HepG2 (cell line): ENCODE measurements around the gene HSD3B7. TPM values are rescaled to one million over a fixed set of nuclear protein-coding genes. Genes with fewer than 3 reads are reported as not detected.
A peak's percentile ranks its signal among the peaks of the same experiment; 100 is the strongest.

Experiments
- BRCA1 ChIP-seq: sonication (generic); formaldehyde crosslinking; IDR thresholded peaks from 2 replicates; pipeline ENCODE4 v1.4.0; 2020; ENCODE audit warnings: missing genetic modification reagents
- ELF1 ChIP-seq: sonication (generic); formaldehyde crosslinking; IDR thresholded peaks from 2 replicates; pipeline ENCODE4 v1.4.0; 2020; ENCODE audit warnings: missing genetic modification reagents
- GPN1 ChIP-seq: sonication (generic); formaldehyde crosslinking; IDR thresholded peaks from 2 replicates; pipeline ENCODE4 v1.5.1; 2020; ENCODE audit warnings: missing genetic modification reagents, borderline replicate concordance
- HCFC1 ChIP-seq: fragments of 150-350 bp; IDR thresholded peaks from 2 replicates; pipeline ENCODE4 v1.6.1; 2014; ENCODE audit warnings: low read depth, low read length
- HOMEZ ChIP-seq: IDR thresholded peaks from 2 replicates; pipeline ENCODE4 v1.6.1; 2016; ENCODE audit warnings: low read depth
- KLF9 ChIP-seq: IDR thresholded peaks from 2 replicates; pipeline ENCODE4 v1.6.1; 2016; ENCODE audit warnings: low read depth
- MXD4 ChIP-seq: IDR thresholded peaks from 2 replicates; pipeline ENCODE4 v1.6.1; 2016; ENCODE audit warnings: mild to moderate bottlenecking, missing biosample characterization, missing genetic modification reagents
- ZKSCAN8 ChIP-seq: IDR thresholded peaks from 2 replicates; pipeline ENCODE4 v1.6.1; 2016; ENCODE audit warnings: borderline replicate concordance, missing genetic modification reagents, missing compliant biosample characterization
- ZNF367 ChIP-seq: sonication (generic); formaldehyde crosslinking; IDR thresholded peaks from 2 replicates; pipeline ENCODE4 v1.4.0; 2020; ENCODE audit warnings: missing genetic modification reagents, borderline replicate concordance
- ZNF441 ChIP-seq: sonication (generic); formaldehyde crosslinking; IDR thresholded peaks from 2 replicates; pipeline ENCODE4 v1.7.0; 2021; ENCODE audit warnings: missing genetic modification reagents, borderline replicate concordance
- ZNF644 ChIP-seq: IDR thresholded peaks from 2 replicates; pipeline ENCODE4 v1.6.1; 2016; ENCODE audit warnings: low read depth
- ZNF784 ChIP-seq: sonication (generic); formaldehyde crosslinking; IDR thresholded peaks from 2 replicates; pipeline ENCODE4 v1.5.1; 2020; ENCODE audit warnings: missing genetic modification reagents, mild to moderate bottlenecking, borderline replicate concordance
- ZNF788 ChIP-seq: sonication (generic); formaldehyde crosslinking; IDR thresholded peaks from 2 replicates; pipeline ENCODE4 v1.5.0; 2020; ENCODE audit warnings: mild to moderate bottlenecking, missing genetic modification reagents, borderline replicate concordance
- ZSCAN22 ChIP-seq: sonication (generic); formaldehyde crosslinking; IDR thresholded peaks from 2 replicates; pipeline ENCODE4 v1.4.0; 2020; ENCODE audit warnings: mild to moderate bottlenecking, missing genetic modification reagents
- polyA plus RNA-seq, 8 experiments: library from polyadenylated mRNA; depleted of rRNA in 3 of 8; stranded (reverse) in 7 of 8; unstranded in 1 of 8; fragments of >200 nt; fragmentation: Illumina TruSeq in 4 of 8; extraction: Trizol in 4 of 8; gene quantifications; 2 replicates each; pipeline versions ENCODE4 v1.2.1 to v1.2.3, GENCODE V29; 2011 to 2016; ENCODE audit warnings: low read depth in 4 of 8, missing spikeins in 1 of 8, mixed read lengths in 1 of 8; ENCODE audit not compliant: insufficient read depth in 1 of 8
- total RNA-seq, 5 experiments: library from RNA; depleted of rRNA; stranded (reverse); fragments of >200 nt; fragmentation: Illumina TruSeq; extraction: Trizol; gene quantifications; 2 replicates each; pipeline ENCODE4 v1.2.3, GENCODE V29; 2016; ENCODE audit warnings: low read depth in 1 of 5
- TF ChIP-seq, protein P1 (sequence below): sonication (generic); formaldehyde crosslinking; IDR thresholded peaks from 2 replicates; pipeline ENCODE4 v1.8.1; 2023; ENCODE audit warnings: mild to moderate bottlenecking, missing genetic modification reagents
- TF ChIP-seq, protein P2 (sequence below): sonication (generic); formaldehyde crosslinking; conservative IDR thresholded peaks from 2 replicates; pipeline ENCODE4 v1.8.1; 2023; ENCODE audit warnings: missing genetic modification reagents

The HSD3B7 gene
- total and polyA plus RNA-seq, 2 of the 13 experiments (the other 11 are each of a cell fraction or from before 2014, with no cell fraction given), result 32.9 to 69.7 TPM

GRCh38 chr16:31033709-31034492 is 48.9 kb downstream of the HSD3B7 start (continued):
- TF ChIP-seq, protein P1, sequence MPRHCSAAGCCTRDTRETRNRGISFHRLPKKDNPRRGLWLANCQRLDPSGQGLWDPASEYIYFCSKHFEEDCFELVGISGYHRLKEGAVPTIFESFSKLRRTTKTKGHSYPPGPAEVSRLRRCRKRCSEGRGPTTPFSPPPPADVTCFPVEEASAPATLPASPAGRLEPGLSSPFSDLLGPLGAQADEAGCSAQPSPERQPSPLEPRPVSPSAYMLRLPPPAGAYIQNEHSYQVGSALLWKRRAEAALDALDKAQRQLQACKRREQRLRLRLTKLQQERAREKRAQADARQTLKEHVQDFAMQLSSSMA (CRISPR knock-in tag), result 0 out of 2 replicates have a peak, but pooled peaks have one; percentile 2
- TF ChIP-seq ELF1 (CRISPR knock-in tag) (peak; percentile 58; the same call in 1 of the 2 replicates), ZKSCAN8 (CRISPR knock-in tag) (no peak), ZNF441 (peak; percentile 87; the same call in 1 of the 2 replicates), MXD4 (CRISPR knock-in tag) (no peak), HOMEZ (CRISPR knock-in tag) (peak; percentile 26; the same call in 1 of the 2 replicates), ZSCAN22 (CRISPR knock-in tag) (no peak), ZNF784 (CRISPR knock-in tag) (no peak; the same call in 1 of the 2 replicates), GPN1 (CRISPR knock-in tag) (no peak), ZNF788 (peak; percentile 79; the same call in 1 of the 2 replicates), ZNF367 (CRISPR knock-in tag) (no peak), BRCA1 (CRISPR knock-in tag) (no peak), ZNF644 (0 out of 2 replicates have a peak, but pooled peaks have one; percentile 24), HCFC1 (peak; percentile 94), KLF9 (peak; percentile 83)
- TF ChIP-seq, protein P2, sequence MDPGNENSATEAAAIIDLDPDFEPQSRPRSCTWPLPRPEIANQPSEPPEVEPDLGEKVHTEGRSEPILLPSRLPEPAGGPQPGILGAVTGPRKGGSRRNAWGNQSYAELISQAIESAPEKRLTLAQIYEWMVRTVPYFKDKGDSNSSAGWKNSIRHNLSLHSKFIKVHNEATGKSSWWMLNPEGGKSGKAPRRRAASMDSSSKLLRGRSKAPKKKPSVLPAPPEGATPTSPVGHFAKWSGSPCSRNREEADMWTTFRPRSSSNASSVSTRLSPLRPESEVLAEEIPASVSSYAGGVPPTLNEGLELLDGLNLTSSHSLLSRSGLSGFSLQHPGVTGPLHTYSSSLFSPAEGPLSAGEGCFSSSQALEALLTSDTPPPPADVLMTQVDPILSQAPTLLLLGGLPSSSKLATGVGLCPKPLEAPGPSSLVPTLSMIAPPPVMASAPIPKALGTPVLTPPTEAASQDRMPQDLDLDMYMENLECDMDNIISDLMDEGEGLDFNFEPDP, result no peak
